ENCODE data around the gene RPS10.

The RPS10 gene

GRCh38 chr6:34468378-34468892 lies 42.6 kb upstream of the RPS10 start:
- TF ChIP-seq ZFP3 (CRISPR knock-in tag; IDR thresholded peaks at IDR 0.05) (no peak), ZFP30 (CRISPR knock-in tag; IDR thresholded peaks at IDR 0.05) (no peak), ZC3H10 (CRISPR knock-in tag; IDR thresholded peaks at IDR 0.05) (no peak), TCF4 (CRISPR knock-in tag; IDR thresholded peaks at IDR 0.05; ENCODE audit: borderline replicate concordance) (no peak), GLIS3 (CRISPR knock-in tag; IDR thresholded peaks at IDR 0.05) (no peak), ZNF70 (CRISPR knock-in tag; IDR thresholded peaks at IDR 0.05) (no peak), ESRRG (CRISPR knock-in tag; IDR thresholded peaks at IDR 0.05) (no peak)
- TF ChIP-seq, protein P1, sequence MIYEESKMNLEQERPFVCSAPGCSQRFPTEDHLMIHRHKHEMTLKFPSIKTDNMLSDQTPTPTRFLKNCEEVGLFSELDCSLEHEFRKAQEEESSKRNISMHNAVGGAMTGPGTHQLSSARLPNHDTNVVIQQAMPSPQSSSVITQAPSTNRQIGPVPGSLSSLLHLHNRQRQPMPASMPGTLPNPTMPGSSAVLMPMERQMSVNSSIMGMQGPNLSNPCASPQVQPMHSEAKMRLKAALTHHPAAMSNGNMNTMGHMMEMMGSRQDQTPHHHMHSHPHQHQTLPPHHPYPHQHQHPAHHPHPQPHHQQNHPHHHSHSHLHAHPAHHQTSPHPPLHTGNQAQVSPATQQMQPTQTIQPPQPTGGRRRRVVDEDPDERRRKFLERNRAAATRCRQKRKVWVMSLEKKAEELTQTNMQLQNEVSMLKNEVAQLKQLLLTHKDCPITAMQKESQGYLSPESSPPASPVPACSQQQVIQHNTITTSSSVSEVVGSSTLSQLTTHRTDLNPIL (CRISPR knock-in tag; IDR thresholded peaks at IDR 0.05; ENCODE audit: low read depth) = no peak
- no peak for ATAC-seq

GRCh38 chr6:34466242-34467185 lies 40.6 kb upstream of the RPS10 start:
- no peak for ATAC-seq
- no peak for TF ChIP-seq BACH2 (CRISPR knock-in tag; IDR thresholded peaks at IDR 0.05; ENCODE audit: borderline replicate concordance)
- no peak for TF ChIP-seq GLIS3 (CRISPR knock-in tag; IDR thresholded peaks at IDR 0.05)
- TF ChIP-seq ESRRG (CRISPR knock-in tag; IDR thresholded peaks at IDR 0.05) = no peak
- TF ChIP-seq ZNF8 (CRISPR knock-in tag; IDR thresholded peaks at IDR 0.05) = no peak
- TF ChIP-seq POU6F1 (CRISPR knock-in tag; IDR thresholded peaks at IDR 0.05; ENCODE audit: borderline replicate concordance, low read depth) = no peak
- no peak for TF ChIP-seq SNAI2 (CRISPR knock-in tag; IDR thresholded peaks at IDR 0.05)
- no peak for TF ChIP-seq ARNTL (CRISPR knock-in tag; IDR thresholded peaks at IDR 0.05; ENCODE audit: borderline replicate concordance, low read depth)
- no peak for TF ChIP-seq RARB (CRISPR knock-in tag; IDR thresholded peaks at IDR 0.05)
- no peak for TF ChIP-seq ZNF70 (CRISPR knock-in tag; IDR thresholded peaks at IDR 0.05)

DNA sequence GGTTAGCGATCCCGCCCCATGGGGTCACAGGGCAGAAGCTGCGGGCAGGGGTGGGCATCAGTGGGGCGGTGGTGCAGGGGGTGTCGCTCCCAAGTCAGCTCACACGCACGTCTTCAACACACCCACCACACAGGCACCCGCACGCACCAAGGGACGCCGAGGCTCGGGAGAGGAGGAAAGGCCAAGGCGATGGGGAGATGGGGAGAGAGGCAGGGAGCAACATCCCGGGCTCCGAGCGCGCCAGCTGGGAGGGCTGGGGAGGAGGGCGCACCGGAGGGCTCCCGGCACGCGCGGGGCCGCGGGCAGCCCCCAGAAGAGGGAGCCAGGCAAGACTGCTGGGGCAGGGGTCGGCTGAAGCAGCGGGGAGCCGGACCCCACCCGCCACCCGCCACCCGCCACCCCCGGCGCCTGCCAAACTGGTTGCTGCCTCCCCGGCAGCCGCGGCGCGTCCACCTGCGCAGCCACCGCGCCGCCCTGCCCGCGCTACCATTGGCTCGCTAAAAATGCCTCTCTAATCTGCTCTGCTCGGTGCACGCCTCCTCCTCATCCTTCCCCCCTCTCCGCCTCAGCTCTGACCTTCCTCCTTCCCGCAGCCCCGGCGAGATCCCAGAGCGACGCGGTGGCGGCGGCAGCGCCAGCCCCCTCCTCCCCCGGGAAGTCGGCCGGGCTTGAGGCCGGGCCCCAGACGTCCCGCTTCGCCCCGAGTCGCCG lies 39.8 kb upstream of the RPS10 start, which contains the start of gene PACSIN1:
TSS of gene PACSIN1 (plus strand) at position 546 of the 711 bp plus-strand sequence. CDS start 60,230 bp downstream, outside the sequence.
- no peak for TF ChIP-seq CSDC2 (CRISPR knock-in tag; IDR thresholded peaks at IDR 0.05)
- peak; percentile 56 for ATAC-seq

GRCh38 chr6:34463849-34464248 lies 38.0 kb upstream of the RPS10 start:
- ATAC-seq = no peak
- TF ChIP-seq SNAI2 (CRISPR knock-in tag; IDR thresholded peaks at IDR 0.05) = no peak
- no peak for TF ChIP-seq ISL1 (CRISPR knock-in tag; IDR thresholded peaks at IDR 0.05)
- no peak for TF ChIP-seq BACH2 (CRISPR knock-in tag; IDR thresholded peaks at IDR 0.05; ENCODE audit: borderline replicate concordance)
- no peak for TF ChIP-seq RARB (CRISPR knock-in tag; IDR thresholded peaks at IDR 0.05)
- TF ChIP-seq, protein P2, sequence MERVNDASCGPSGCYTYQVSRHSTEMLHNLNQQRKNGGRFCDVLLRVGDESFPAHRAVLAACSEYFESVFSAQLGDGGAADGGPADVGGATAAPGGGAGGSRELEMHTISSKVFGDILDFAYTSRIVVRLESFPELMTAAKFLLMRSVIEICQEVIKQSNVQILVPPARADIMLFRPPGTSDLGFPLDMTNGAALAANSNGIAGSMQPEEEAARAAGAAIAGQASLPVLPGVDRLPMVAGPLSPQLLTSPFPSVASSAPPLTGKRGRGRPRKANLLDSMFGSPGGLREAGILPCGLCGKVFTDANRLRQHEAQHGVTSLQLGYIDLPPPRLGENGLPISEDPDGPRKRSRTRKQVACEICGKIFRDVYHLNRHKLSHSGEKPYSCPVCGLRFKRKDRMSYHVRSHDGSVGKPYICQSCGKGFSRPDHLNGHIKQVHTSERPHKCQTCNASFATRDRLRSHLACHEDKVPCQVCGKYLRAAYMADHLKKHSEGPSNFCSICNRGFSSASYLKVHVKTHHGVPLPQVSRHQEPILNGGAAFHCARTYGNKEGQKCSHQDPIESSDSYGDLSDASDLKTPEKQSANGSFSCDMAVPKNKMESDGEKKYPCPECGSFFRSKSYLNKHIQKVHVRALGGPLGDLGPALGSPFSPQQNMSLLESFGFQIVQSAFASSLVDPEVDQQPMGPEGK (CRISPR knock-in tag; IDR thresholded peaks at IDR 0.05; ENCODE audit: borderline replicate concordance) = no peak
- TF ChIP-seq ZFP30 (CRISPR knock-in tag; IDR thresholded peaks at IDR 0.05) = no peak
- TF ChIP-seq, protein P1 (CRISPR knock-in tag; IDR thresholded peaks at IDR 0.05; ENCODE audit: low read depth) = no peak
- no peak for TF ChIP-seq ZNF8 (CRISPR knock-in tag; IDR thresholded peaks at IDR 0.05)
- TF ChIP-seq TSHZ2 (CRISPR knock-in tag; IDR thresholded peaks at IDR 0.05) = no peak
- no peak for TF ChIP-seq ZNF565 (CRISPR knock-in tag; conservative IDR thresholded peaks at IDR 0.05; ENCODE audit: low read depth)
- no peak for TF ChIP-seq ZC3H10 (CRISPR knock-in tag; IDR thresholded peaks at IDR 0.05)
- TF ChIP-seq CSDC2 (CRISPR knock-in tag; IDR thresholded peaks at IDR 0.05) = no peak
- no peak for TF ChIP-seq TCF4 (CRISPR knock-in tag; IDR thresholded peaks at IDR 0.05; ENCODE audit: borderline replicate concordance)
- no peak for TF ChIP-seq ESRRG (CRISPR knock-in tag; IDR thresholded peaks at IDR 0.05)
- TF ChIP-seq POU6F1 (CRISPR knock-in tag; IDR thresholded peaks at IDR 0.05; ENCODE audit: borderline replicate concordance, low read depth) = no peak
- TF ChIP-seq ARNTL (CRISPR knock-in tag; IDR thresholded peaks at IDR 0.05; ENCODE audit: borderline replicate concordance, low read depth) = no peak

Data from SK-N-SH treated with all-trans-retinoic acid at 6 μM for 48 hours (cell line).